HepG2 (cell line): ENCODE results near the gene POFUT1. TPM values are rescaled to one million over a fixed set of nuclear protein-coding genes. Genes with fewer than 3 reads are reported as not detected.
A peak's percentile ranks its signal among the peaks of the same experiment; 100 is the strongest.

Source experiments
- ATAD3A ChIP-seq: sonication (generic); formaldehyde crosslinking; IDR thresholded peaks from 2 replicates; pipeline ENCODE4 v1.4.0; 2020; ENCODE audit warnings: missing genetic modification reagents
- ATF7 ChIP-seq, 2 experiments: fragments of 450-650 bp in 1 of 2; sonication (generic) in 1 of 2; formaldehyde crosslinking in 1 of 2; IDR thresholded peaks; 2 replicates each; pipeline versions ENCODE4 v1.4.0 to v1.6.1; 2016 to 2020; ENCODE audit warnings: antibody characterized with exemption in 1 of 2, mild to moderate bottlenecking in 1 of 2, missing genetic modification reagents in 1 of 2
- BRCA1 ChIP-seq: sonication (generic); formaldehyde crosslinking; IDR thresholded peaks from 2 replicates; pipeline ENCODE4 v1.4.0; 2020; ENCODE audit warnings: missing genetic modification reagents
- EP300 ChIP-seq, 3 experiments: sonication (generic) in 1 of 3; formaldehyde crosslinking in 1 of 3; IDR thresholded peaks; 2 replicates each; pipeline versions ENCODE4 v1.5.1 to v1.6.1; 2011 to 2020; ENCODE audit warnings: low read depth in 2 of 3, low read length in 2 of 3, borderline replicate concordance in 1 of 3, improper control_type of control experiment in 1 of 3, mild to moderate bottlenecking in 1 of 3, missing genetic modification reagents in 1 of 3, moderate library complexity in 1 of 3
- GABPB1 ChIP-seq: IDR thresholded peaks from 2 replicates; pipeline ENCODE4 v1.6.1; 2016; ENCODE audit warnings: mild to moderate bottlenecking, missing genetic modification reagents, moderate library complexity, missing compliant biosample characterization
- KDM4B ChIP-seq: sonication (generic); formaldehyde crosslinking; IDR thresholded peaks from 2 replicates; pipeline ENCODE4 v1.4.0; 2020; ENCODE audit warnings: missing genetic modification reagents
- MTF2 ChIP-seq: sonication (generic); formaldehyde crosslinking; IDR thresholded peaks from 2 replicates; pipeline ENCODE4 v1.5.0; 2020; ENCODE audit warnings: missing genetic modification reagents, borderline replicate concordance
- NFYC ChIP-seq: IDR thresholded peaks from 2 replicates; pipeline ENCODE4 v1.6.1; 2016; ENCODE audit warnings: missing genetic modification reagents, missing compliant biosample characterization
- NR3C1 ChIP-seq: sonication (generic); formaldehyde crosslinking; IDR thresholded peaks from 2 replicates; pipeline ENCODE4 v1.4.0; 2020; ENCODE audit warnings: missing genetic modification reagents
- SMAD3 ChIP-seq: sonication (generic); formaldehyde crosslinking; IDR thresholded peaks from 2 replicates; pipeline ENCODE4 v1.4.0; 2020; ENCODE audit warnings: missing genetic modification reagents
- SP4 ChIP-seq: sonication (generic); formaldehyde crosslinking; IDR thresholded peaks from 2 replicates; pipeline ENCODE4 v1.8.1; 2023; ENCODE audit warnings: mild to moderate bottlenecking, missing genetic modification reagents
- TBL1XR1 ChIP-seq: fragments of 150-350 bp; IDR thresholded peaks from 2 replicates; pipeline ENCODE4 v1.6.1; 2014; ENCODE audit warnings: borderline replicate concordance, low read length; ENCODE audit not compliant: partially characterized antibody
- U2AF1 ChIP-seq: fragments of 200-400 bp; formaldehyde crosslinking; optimal IDR thresholded peaks from 2 replicates; pipeline ENCODE3; 2017; ENCODE audit warnings: mild to moderate bottlenecking, low read depth, low read length
- XRCC5 ChIP-seq: fragments of 200-400 bp; formaldehyde crosslinking; optimal IDR thresholded peaks from 2 replicates; pipeline ENCODE3; 2017; ENCODE audit warnings: mild to moderate bottlenecking, low read length
- ZNF331 ChIP-seq: sonication (generic); formaldehyde crosslinking; IDR thresholded peaks from 2 replicates; pipeline ENCODE4 v1.4.0; 2020; ENCODE audit warnings: missing genetic modification reagents
- ZNF335 ChIP-seq: sonication (generic); formaldehyde crosslinking; IDR thresholded peaks from 2 replicates; pipeline ENCODE4 v1.4.0; 2020; ENCODE audit warnings: missing genetic modification reagents
- ZNF34 ChIP-seq: sonication (generic); formaldehyde crosslinking; IDR thresholded peaks from 2 replicates; pipeline ENCODE4 v1.4.0; 2020; ENCODE audit warnings: mild to moderate bottlenecking, missing genetic modification reagents, borderline replicate concordance
- ZNF441 ChIP-seq: sonication (generic); formaldehyde crosslinking; IDR thresholded peaks from 2 replicates; pipeline ENCODE4 v1.7.0; 2021; ENCODE audit warnings: missing genetic modification reagents, borderline replicate concordance
- ZNF7 ChIP-seq: IDR thresholded peaks from 2 replicates; pipeline ENCODE4 v1.6.1; 2016; ENCODE audit warnings: missing biosample characterization, missing genetic modification reagents
- polyA plus RNA-seq, 8 experiments: library from polyadenylated mRNA; depleted of rRNA in 3 of 8; stranded (reverse) in 7 of 8; unstranded in 1 of 8; fragments of >200 nt; fragmentation: Illumina TruSeq in 4 of 8; extraction: Trizol in 4 of 8; gene quantifications; 2 replicates each; pipeline versions ENCODE4 v1.2.1 to v1.2.3, GENCODE V29; 2011 to 2016; ENCODE audit warnings: low read depth in 4 of 8, missing spikeins in 1 of 8, mixed read lengths in 1 of 8; ENCODE audit not compliant: insufficient read depth in 1 of 8
- total RNA-seq, 5 experiments: library from RNA; depleted of rRNA; stranded (reverse); fragments of >200 nt; fragmentation: Illumina TruSeq; extraction: Trizol; gene quantifications; 2 replicates each; pipeline ENCODE4 v1.2.3, GENCODE V29; 2016; ENCODE audit warnings: low read depth in 1 of 5
- TF ChIP-seq, protein P1 (sequence below): sonication (generic); formaldehyde crosslinking; conservative IDR thresholded peaks from 2 replicates; pipeline ENCODE4 v1.5.0; 2020; ENCODE audit warnings: missing genetic modification reagents
- TF ChIP-seq, protein P2 (sequence below): sonication (generic); formaldehyde crosslinking; IDR thresholded peaks from 2 replicates; pipeline ENCODE4 v1.8.1; 2023; ENCODE audit warnings: mild to moderate bottlenecking, inconsistent platforms, moderate library complexity, missing genetic modification reagents, borderline replicate concordance
- TF ChIP-seq, protein P3 (sequence below): sonication (generic); formaldehyde crosslinking; IDR thresholded peaks from 2 replicates; pipeline ENCODE4 v1.4.0; 2020; ENCODE audit warnings: missing genetic modification reagents, low read depth, mild to moderate bottlenecking, borderline replicate concordance
- TF ChIP-seq, protein P4 (sequence below): sonication (generic); formaldehyde crosslinking; IDR thresholded peaks from 2 replicates; pipeline ENCODE4 v1.5.0; 2020; ENCODE audit warnings: missing genetic modification reagents

Gene POFUT1
- total and polyA plus RNA-seq, 2 of the 13 experiments (the other 11 are each of a cell fraction or from before 2014, with no cell fraction given): 35.5 to 58.3 TPM

DNA sequence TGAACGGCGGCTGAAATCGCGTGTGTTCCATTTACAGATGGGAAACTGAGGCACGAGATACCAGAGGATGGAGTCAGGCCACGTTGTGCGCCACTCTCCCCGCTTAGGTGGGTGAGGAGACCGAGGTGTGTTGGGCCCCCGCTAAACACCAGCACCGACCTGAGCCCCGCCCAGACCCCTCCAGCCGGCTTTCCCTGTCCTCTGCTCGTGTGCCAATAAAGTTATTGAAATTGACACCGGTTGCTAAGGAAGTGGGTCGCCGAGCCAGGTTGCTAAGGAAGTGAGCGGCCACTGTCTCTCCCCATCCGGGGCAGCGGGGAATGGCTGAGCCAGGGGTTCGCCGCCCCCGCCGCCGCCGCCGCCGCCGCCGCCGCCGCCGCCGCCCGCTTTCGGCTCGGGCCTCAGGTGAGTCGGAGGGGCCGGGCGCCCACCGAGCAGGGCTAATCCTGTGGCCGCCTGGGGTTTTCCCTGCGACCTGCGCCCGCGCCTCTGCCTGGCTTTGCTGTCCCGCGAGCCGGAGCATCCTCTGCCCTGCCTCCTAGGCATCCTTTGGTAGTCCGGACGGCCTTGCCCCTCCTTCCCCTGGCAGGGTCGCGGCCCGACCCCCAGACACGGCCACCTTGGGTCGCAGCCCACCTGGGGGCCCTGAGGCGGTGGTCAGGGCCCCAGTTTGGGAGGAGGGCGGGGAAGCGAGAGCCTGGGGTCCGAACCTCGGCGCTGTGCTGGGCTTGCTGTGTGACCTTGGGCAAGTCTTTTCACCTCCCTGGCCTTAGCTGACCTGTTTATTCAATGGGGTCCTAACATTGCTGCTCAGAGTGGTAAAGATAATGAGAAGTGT, 69.9 kb downstream of the POFUT1 start, which contains the start of gene KIF3B (continued):
- TF ChIP-seq, protein P1, sequence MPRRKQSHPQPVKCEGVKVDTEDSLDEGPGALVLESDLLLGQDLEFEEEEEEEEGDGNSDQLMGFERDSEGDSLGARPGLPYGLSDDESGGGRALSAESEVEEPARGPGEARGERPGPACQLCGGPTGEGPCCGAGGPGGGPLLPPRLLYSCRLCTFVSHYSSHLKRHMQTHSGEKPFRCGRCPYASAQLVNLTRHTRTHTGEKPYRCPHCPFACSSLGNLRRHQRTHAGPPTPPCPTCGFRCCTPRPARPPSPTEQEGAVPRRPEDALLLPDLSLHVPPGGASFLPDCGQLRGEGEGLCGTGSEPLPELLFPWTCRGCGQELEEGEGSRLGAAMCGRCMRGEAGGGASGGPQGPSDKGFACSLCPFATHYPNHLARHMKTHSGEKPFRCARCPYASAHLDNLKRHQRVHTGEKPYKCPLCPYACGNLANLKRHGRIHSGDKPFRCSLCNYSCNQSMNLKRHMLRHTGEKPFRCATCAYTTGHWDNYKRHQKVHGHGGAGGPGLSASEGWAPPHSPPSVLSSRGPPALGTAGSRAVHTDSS: no peak
- TF ChIP-seq EP300 (IDR thresholded peaks at IDR 0.05; ENCODE audit: low read depth in 2 of 2, low read length in 2 of 2) (peak; percentile 68 to 84), EP300 (CRISPR knock-in tag; IDR thresholded peaks at IDR 0.05; ENCODE audit: borderline replicate concordance) (no peak; the same call in 1 of the 2 replicates), ZNF7 (CRISPR knock-in tag) (0 out of 2 replicates have a peak, but pooled peaks have one; percentile 28), BRCA1 (CRISPR knock-in tag) (no peak; the same call in 1 of the 2 replicates), ATF7 (IDR thresholded peaks at IDR 0.05) (no peak), ATF7 (CRISPR knock-in tag; IDR thresholded peaks at IDR 0.05) (no peak; the same call in 1 of the 2 replicates), SMAD3 (0 out of 2 replicates have a peak, but pooled peaks have one; percentile 60), NR3C1 (CRISPR knock-in tag) (no peak), NFYC (no peak), KDM4B (CRISPR knock-in tag) (no peak), GABPB1 (CRISPR knock-in tag) (peak; percentile 94), ZNF34 (CRISPR knock-in tag) (peak; percentile 70; the same call in 1 of the 2 replicates), ZNF335 (CRISPR knock-in tag) (no peak; the same call in 1 of the 2 replicates), SP4 (CRISPR knock-in tag) (peak; percentile 86), TBL1XR1 (peak; percentile 73), ATAD3A (CRISPR knock-in tag) (no peak), U2AF1 (no peak), ZNF331 (CRISPR knock-in tag) (0 out of 2 replicates have a peak, but pooled peaks have one; percentile 43), MTF2 (CRISPR knock-in tag) (no peak), XRCC5 (peak; percentile 90), ZNF441 (CRISPR knock-in tag) (no peak)
- TF ChIP-seq, protein P2, sequence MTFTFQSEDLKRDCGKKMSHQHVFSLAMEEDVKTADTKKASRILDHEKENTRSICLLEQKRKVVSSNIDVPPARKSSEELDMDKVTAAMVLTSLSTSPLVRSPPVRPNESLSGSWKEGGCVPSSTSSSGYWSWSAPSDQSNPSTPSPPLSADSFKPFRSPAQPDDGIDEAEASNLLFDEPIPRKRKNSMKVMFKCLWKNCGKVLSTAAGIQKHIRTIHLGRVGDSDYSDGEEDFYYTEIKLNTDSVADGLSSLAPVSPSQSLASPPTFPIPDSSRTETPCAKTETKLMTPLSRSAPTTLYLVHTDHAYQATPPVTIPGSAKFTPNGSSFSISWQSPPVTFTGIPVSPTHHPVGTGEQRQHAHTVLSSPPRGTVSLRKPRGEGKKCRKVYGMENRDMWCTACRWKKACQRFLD (CRISPR knock-in tag): peak; percentile 70; the same call in 1 of the 2 replicates
- TF ChIP-seq, protein P3, sequence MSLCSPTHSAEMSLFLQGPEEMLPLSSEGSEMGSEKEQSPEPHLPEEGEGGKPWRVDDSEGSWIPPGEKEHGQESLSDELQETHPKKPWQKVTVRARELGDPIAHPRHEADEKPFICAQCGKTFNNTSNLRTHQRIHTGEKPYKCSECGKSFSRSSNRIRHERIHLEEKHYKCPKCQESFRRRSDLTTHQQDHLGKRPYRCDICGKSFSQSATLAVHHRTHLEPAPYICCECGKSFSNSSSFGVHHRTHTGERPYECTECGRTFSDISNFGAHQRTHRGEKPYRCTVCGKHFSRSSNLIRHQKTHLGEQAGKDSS (CRISPR knock-in tag): peak; percentile 41; the same call in 1 of the 2 replicates
- TF ChIP-seq, protein P4, sequence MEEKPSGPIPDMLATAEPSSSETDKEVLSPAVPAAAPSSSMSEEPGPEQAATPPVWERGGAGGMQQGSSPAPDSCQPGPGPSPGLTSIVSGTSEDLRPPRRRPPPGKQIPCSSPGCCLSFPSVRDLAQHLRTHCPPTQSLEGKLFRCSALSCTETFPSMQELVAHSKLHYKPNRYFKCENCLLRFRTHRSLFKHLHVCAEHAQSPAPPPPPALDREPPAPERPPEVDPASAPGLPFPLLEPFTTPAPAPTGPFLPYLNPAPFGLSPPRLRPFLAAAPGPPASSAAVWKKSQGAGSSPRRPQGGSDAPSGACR (CRISPR knock-in tag): peak; percentile 63; the same call in 1 of the 2 replicates
